Neural crest cell (in vitro differentiated cells): ENCODE data around the gene INTS12. TPM values are rescaled to one million over a fixed set of nuclear protein-coding genes. Genes with fewer than 3 reads are reported as not detected.

Experiments
- DNase-seq: peaks from one replicate; pipeline ENCODE4 v3.0.0; 2021; ENCODE audit warnings: low read depth, mixed read lengths, low spot score
- H3K27ac Mint-ChIP-seq: one replicate; pipeline ENCODE4 v1.8.0; 2021; ENCODE audit warnings: mild to moderate bottlenecking, mixed read lengths; ENCODE audit not compliant: unreplicated experiment
- H3K27me3 Mint-ChIP-seq: 2 replicates; pipeline ENCODE4 v1.8.0; 2021; ENCODE audit warnings: low read depth, mild to moderate bottlenecking, mixed read lengths
- H3K36me3 Mint-ChIP-seq: 2 replicates; pipeline ENCODE4 v1.8.0; 2021; ENCODE audit warnings: low read depth, mild to moderate bottlenecking, mixed read lengths
- H3K4me1 Mint-ChIP-seq: 2 replicates; pipeline ENCODE4 v1.8.0; 2021; ENCODE audit warnings: mixed read lengths
- H3K4me3 Mint-ChIP-seq: one replicate; pipeline ENCODE4 v1.8.0; 2021; ENCODE audit warnings: mild to moderate bottlenecking, mixed read lengths
- H3K9me3 Mint-ChIP-seq: 2 replicates; pipeline ENCODE4 v1.8.0; 2021; ENCODE audit warnings: mixed read lengths
- CTCF ChIP-seq: fragments of 200-600 bp; sonication (generic); conservative IDR thresholded peaks from 2 replicates; pipeline ENCODE4 v1.5.0; 2021; ENCODE audit warnings: antibody characterized with exemption, mild to moderate bottlenecking
- total RNA-seq: library from RNA; stranded (reverse); gene quantifications from 2 replicates; pipeline ENCODE4 v1.2.1, GENCODE V29; 2021

Gene INTS12
- total RNA-seq, 1 donor from 2014 or later, result 21.2 TPM

DNA sequence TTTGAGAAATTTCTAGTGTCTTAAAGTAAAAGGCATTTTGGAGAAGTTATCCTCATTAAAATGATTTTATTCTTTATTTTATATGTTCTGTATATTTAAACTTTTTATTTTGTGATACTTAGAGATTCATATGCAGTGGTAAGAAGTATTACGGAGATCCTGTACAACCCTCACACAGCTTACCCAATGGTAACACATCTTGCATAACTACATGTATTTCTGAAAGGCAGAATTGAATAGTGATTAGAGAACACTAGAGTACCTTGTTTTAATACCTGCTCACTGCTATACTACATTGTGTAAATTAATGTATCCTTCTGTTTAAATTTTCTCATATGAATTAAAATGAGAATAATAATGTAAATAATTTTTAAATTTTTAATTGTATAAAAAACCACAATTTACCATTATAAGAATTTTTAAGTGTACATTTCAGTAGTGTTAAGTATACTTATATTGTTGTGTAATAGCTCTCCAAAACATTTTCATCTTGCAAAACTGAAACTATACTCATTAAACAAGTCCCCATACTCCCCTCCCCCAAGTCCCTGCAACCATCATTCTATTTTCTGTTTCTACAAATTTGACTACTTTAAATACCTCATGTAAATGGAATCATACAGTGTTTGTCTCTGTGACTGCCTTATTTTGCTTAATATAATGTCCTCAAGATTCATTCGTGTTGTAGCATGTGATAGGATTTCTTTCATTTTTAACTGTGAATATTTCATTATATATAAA lies 45.4 kb downstream of the INTS12 start:
- TF ChIP-seq CTCF, result no peak
- H3K4me1 Mint-ChIP-seq, result no peaks in the 10 kb centered on the region
- no peak overlapping the region for H3K27ac Mint-ChIP-seq
- no peaks in the 10 kb centered on the region for H3K36me3 Mint-ChIP-seq
- no peaks in the 10 kb centered on the region for H3K9me3 Mint-ChIP-seq
- H3K27me3 Mint-ChIP-seq, result peaks cover 36% of the 10 kb centered on the region
- DNase-seq, result no peak
- no peak overlapping the region for H3K4me3 Mint-ChIP-seq

DNA sequence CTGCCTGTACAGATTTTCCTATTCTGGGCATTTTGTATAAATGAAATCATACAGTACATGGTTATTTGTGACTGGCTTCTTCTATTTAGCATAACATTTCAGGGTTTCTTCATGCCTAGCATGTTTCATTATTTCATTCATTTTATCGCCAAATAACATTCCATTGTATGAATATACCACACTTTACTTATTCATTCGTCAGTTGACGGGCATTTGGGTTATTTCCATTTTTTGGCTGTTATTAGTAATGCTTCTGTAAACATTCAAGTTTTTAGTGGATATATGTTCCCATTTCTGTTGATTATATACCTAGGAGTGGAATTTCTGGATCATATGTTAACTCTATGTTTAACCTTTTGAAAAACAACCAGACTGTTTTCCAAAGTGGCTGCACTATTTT lies 47.5 kb downstream of the INTS12 start:
- Mint-ChIP-seq H3K27me3 (peaks cover 38% of the 10 kb centered on the region), H3K36me3 (no peaks in the 10 kb centered on the region), H3K4me3 (no peak overlapping the region)

GRCh38 chr4:105659190-105659589 lies 49.3 kb downstream of the INTS12 start:
- Mint-ChIP-seq H3K27me3 (peaks cover 43% of the 10 kb centered on the region), H3K4me3 (no peak overlapping the region), H3K9me3 (no peaks in the 10 kb centered on the region), H3K36me3 (no peaks in the 10 kb centered on the region), H3K4me1 (no peaks in the 10 kb centered on the region), H3K27ac (no peak overlapping the region)
- TF ChIP-seq CTCF, result no peak
- no peak for DNase-seq

More for the DNA sequence above, 47.5 kb downstream of the INTS12 start:
- no peak overlapping the region for H3K27ac Mint-ChIP-seq
- TF ChIP-seq CTCF, result no peak
- H3K9me3 Mint-ChIP-seq, result no peaks in the 10 kb centered on the region
- no peaks in the 10 kb centered on the region for H3K4me1 Mint-ChIP-seq
- no peak for DNase-seq

- H3K27ac Mint-ChIP-seq, result no peak overlapping the region
- no peak for DNase-seq
- H3K36me3 Mint-ChIP-seq, result no peaks in the 10 kb centered on the region
- TF ChIP-seq CTCF, result no peak
- no peaks in the 10 kb centered on the region for H3K4me1 Mint-ChIP-seq
- no peak overlapping the region for H3K4me3 Mint-ChIP-seq
- H3K27me3 Mint-ChIP-seq, result peaks cover 51% of the 10 kb centered on the region
- H3K9me3 Mint-ChIP-seq, result no peaks in the 10 kb centered on the region
Observed at GRCh38 chr4:105657117-105657765, 51.2 kb downstream of the INTS12 start.

GRCh38 chr4:105652286-105652888 lies 56.1 kb downstream of the INTS12 start:
- H3K36me3 Mint-ChIP-seq, result no peaks in the 10 kb centered on the region
- TF ChIP-seq CTCF, result no peak
- no peaks in the 10 kb centered on the region for H3K4me1 Mint-ChIP-seq
- H3K9me3 Mint-ChIP-seq, result no peaks in the 10 kb centered on the region
- peaks cover 76% of the 10 kb centered on the region for H3K27me3 Mint-ChIP-seq
- no peak overlapping the region for H3K27ac Mint-ChIP-seq
- H3K4me3 Mint-ChIP-seq, result no peak overlapping the region
- no peak for DNase-seq
